PC-3 (cell line): Measurements from ENCODE around the gene CHRNB4. TPM values are rescaled to one million over a fixed set of nuclear protein-coding genes. Genes with fewer than 3 reads are reported as not detected.

ENCODE experiments used
- ATAC-seq: fragments of 200-7000 bp; cut with Tn5 transposase; 2 replicates; pipeline ENCODE4 v1.9.1; 2020; ENCODE audit warnings: mild to moderate bottlenecking, moderate library complexity
- BruUV-seq: library from RNA; stranded (reverse); fragments of 400-500 nt; replicated peaks from 2 replicates; lab custom pipeline; 2021; lab: Mats Ljungman, UMichigan
- CTCF ChIA-PET: fragments of 300-600 bp; sonication (Branson Sonifier 250); formaldehyde crosslinking; loops from one replicate; lab custom pipeline; 2022; ENCODE audit warnings: antibody characterized with exemption; lab: Charles Lee
- POLR2A ChIA-PET: fragments of 300-600 bp; sonication (Branson Sonifier 250); formaldehyde crosslinking; loops from one replicate; lab custom pipeline; 2022; ENCODE audit warnings: antibody characterized with exemption; ENCODE audit not compliant: unreplicated experiment; lab: Charles Lee
- DNase-seq: peaks from one replicate; pipeline ENCODE4 v3.0.0-alpha.2; 2015
- H2AFZ ChIP-seq: fragments of 300-600 bp; sonication (generic); 2 replicates; pipeline ENCODE4 v1.6.0; 2016; ENCODE audit warnings: antibody characterized with exemption, low read length
- H3F3A ChIP-seq: fragments of 300-600 bp; sonication (generic); one replicate; pipeline ENCODE4 v1.6.0; 2017; ENCODE audit warnings: antibody characterized with exemption, low read length, control low read depth, mild to moderate bottlenecking; ENCODE audit not compliant: unreplicated experiment
- H3K27ac ChIP-seq: fragments of 300-600 bp; sonication (generic); 2 replicates; pipeline ENCODE4 v1.5.1; 2016; ENCODE audit warnings: mild to moderate bottlenecking, low read length
- H3K27me3 ChIP-seq: fragments of 300-600 bp; sonication (generic); 2 replicates; pipeline ENCODE4 v1.6.1; 2016; ENCODE audit warnings: low read length, mixed read lengths
- H3K36me3 ChIP-seq: fragments of 300-600 bp; sonication (generic); 2 replicates; pipeline ENCODE4 v1.6.1; 2016; ENCODE audit warnings: low read depth, mixed run types, low read length, mixed read lengths
- H3K4me1 ChIP-seq: fragments of 300-600 bp; sonication (generic); 2 replicates; pipeline ENCODE4 v1.5.1; 2016; ENCODE audit warnings: low read length; ENCODE audit not compliant: insufficient read depth
- H3K4me2 ChIP-seq: fragments of 300-600 bp; sonication (generic); 2 replicates; pipeline ENCODE4 v1.6.0; 2016; ENCODE audit warnings: low read length
- H3K4me3 ChIP-seq: fragments of 300-600 bp; sonication (generic); 2 replicates; pipeline ENCODE4 v1.5.1; 2016; ENCODE audit warnings: mild to moderate bottlenecking, low read length, mixed read lengths
- H3K79me2 ChIP-seq: fragments of 300-600 bp; sonication (generic); 2 replicates; pipeline ENCODE4 v1.6.1; 2017; ENCODE audit warnings: low read length, mixed read lengths
- H3K9ac ChIP-seq: fragments of 300-600 bp; sonication (generic); 2 replicates; pipeline ENCODE4 v1.6.0; 2016; ENCODE audit warnings: mild to moderate bottlenecking, low read length
- H3K9me2 ChIP-seq: fragments of 300-600 bp; sonication (generic); replicated peaks from 2 replicates; pipeline ENCODE4 v1.6.1; 2016; ENCODE audit warnings: mixed run types, low read length, mixed read lengths
- H3K9me3 ChIP-seq: fragments of 300-600 bp; sonication (generic); 2 replicates; pipeline ENCODE4 v1.6.1; 2016; ENCODE audit warnings: low read length, mixed read lengths
- H4K20me1 ChIP-seq: fragments of 300-600 bp; sonication (generic); 2 replicates; pipeline ENCODE4 v1.6.1; 2016; ENCODE audit warnings: low read length, mixed read lengths
- EZH2 ChIP-seq: fragments of 300-600 bp; sonication (generic); IDR thresholded peaks from one replicate; pipeline ENCODE4 v1.6.1; 2017; ENCODE audit warnings: antibody characterized with exemption, mild to moderate bottlenecking, low read length; ENCODE audit not compliant: unreplicated experiment
- EZH2phosphoT487 ChIP-seq: fragments of 300-600 bp; sonication (generic); IDR thresholded peaks from 2 replicates; pipeline ENCODE4 v1.6.1; 2018; ENCODE audit warnings: mild to moderate bottlenecking, antibody characterized with exemption, low read length, borderline replicate concordance
- intact Hi-C: fragments of 100-400 bp; cut with micrococcal nuclease; formaldehyde crosslinking; loops from 2 replicates; pipeline ENCODE4 v1.9.0; 2023
- total RNA-seq: library from RNA; depleted of rRNA; stranded (reverse); fragments of >200 nt; gene quantifications from 2 replicates; pipeline ENCODE4 v1.2.3, GENCODE V29; 2014
- TF ChIP-seq, protein P1 (sequence below): fragments of 300-600 bp; sonication (generic); conservative IDR thresholded peaks from 2 replicates; pipeline ENCODE4 v1.5.1; 2017; ENCODE audit warnings: antibody characterized with exemption, low read depth, mild to moderate bottlenecking, low read length

CHRNB4 gene
- total RNA-seq, 1 experiment from 2014 or later, result not detected

DNA sequence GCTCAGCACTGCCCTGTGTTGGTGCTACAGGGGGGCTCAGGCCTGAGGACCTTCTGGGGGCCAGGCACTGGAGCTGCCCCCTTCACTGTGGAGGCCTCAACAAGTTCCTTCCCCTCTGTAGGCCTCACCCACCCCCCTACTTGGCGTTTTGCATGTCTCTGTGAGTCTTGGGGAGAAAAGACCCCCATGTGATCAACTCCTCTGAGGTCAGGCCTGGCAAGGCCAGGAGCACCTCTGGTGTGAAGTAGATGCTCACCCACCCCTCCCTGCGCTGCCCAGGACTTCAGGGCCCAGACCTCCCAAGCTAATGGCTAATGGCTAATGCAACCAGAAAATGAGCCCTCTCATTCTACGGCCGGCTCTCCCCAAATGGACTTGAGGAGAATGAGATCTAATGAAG is 34.2 kb upstream of the CHRNB4 start:
- Histone ChIP-seq H3K4me1 (no peaks in the 10 kb centered on the region), H3K4me3 (no peak overlapping the region), H3K27me3 (no peaks in the 10 kb centered on the region), H3K9ac (no peak overlapping the region), H3K79me2 (no peaks in the 10 kb centered on the region), H3K4me2 (no peak overlapping the region), H3F3A (no peaks in the 10 kb centered on the region), H3K9me2 (no peaks in the 10 kb centered on the region), H2AFZ (no peak overlapping the region), H3K27ac (no peak overlapping the region), H3K9me3 (no peaks in the 10 kb centered on the region), H3K36me3 (no peaks in the 10 kb centered on the region), H4K20me1 (no peaks in the 10 kb centered on the region)
- TF ChIP-seq EZH2phosphoT487 (no peak), EZH2 (no peak)
- TF ChIP-seq, protein P1, sequence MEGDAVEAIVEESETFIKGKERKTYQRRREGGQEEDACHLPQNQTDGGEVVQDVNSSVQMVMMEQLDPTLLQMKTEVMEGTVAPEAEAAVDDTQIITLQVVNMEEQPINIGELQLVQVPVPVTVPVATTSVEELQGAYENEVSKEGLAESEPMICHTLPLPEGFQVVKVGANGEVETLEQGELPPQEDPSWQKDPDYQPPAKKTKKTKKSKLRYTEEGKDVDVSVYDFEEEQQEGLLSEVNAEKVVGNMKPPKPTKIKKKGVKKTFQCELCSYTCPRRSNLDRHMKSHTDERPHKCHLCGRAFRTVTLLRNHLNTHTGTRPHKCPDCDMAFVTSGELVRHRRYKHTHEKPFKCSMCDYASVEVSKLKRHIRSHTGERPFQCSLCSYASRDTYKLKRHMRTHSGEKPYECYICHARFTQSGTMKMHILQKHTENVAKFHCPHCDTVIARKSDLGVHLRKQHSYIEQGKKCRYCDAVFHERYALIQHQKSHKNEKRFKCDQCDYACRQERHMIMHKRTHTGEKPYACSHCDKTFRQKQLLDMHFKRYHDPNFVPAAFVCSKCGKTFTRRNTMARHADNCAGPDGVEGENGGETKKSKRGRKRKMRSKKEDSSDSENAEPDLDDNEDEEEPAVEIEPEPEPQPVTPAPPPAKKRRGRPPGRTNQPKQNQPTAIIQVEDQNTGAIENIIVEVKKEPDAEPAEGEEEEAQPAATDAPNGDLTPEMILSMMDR, result no peak
- DNase-seq (no peak), ATAC-seq (no peak)
- no TSS peak for BruUV-seq
- ChIA-PET POLR2A (no interaction called here), CTCF (no interaction called here)
- intact Hi-C loops, result no loop called here

DNA sequence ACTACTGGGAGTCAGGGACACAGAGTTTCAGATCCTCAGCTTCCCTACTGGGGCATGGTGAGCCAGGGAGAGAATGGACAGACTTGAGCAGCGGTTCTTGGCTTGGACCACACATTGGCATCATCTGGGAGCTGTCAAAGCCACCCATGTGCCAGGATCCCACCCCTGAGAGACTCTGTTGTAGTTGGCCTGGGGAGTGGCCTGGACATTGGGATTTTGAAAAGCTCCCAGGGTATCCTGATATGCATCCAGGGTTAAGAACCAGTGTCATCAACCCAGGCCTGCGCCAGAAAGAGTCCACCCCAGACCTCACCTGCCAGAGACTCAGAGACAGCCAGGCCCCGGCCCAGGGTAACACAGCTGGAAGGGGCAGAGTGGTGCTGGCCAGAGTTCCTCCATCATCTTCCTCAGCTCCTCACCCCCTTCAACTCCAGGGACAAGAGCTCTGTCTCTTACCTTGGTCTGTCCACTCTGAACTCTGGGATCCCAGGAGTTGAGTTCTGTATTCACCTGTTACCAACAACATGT is 33.0 kb upstream of the CHRNB4 start:
- no peaks in the 10 kb centered on the region for H3K9me2 ChIP-seq
- ChIA-PET POLR2A (no interaction called here), CTCF (no interaction called here)
- H3K27ac ChIP-seq, result no peak overlapping the region
- no peak for TF ChIP-seq EZH2
- TF ChIP-seq, protein P1, result no peak
- no peak for TF ChIP-seq EZH2phosphoT487
- DNase-seq, result no peak
- H3K9ac ChIP-seq, result no peak overlapping the region
- H3K36me3 ChIP-seq, result no peaks in the 10 kb centered on the region
- BruUV-seq, result no TSS peak
- H4K20me1 ChIP-seq, result no peaks in the 10 kb centered on the region
- no peaks in the 10 kb centered on the region for H3K27me3 ChIP-seq
- no peak overlapping the region for H2AFZ ChIP-seq
- H3K4me3 ChIP-seq, result no peak overlapping the region
- intact Hi-C loops, result no loop called here
- H3K79me2 ChIP-seq, result no peaks in the 10 kb centered on the region
- H3F3A ChIP-seq, result no peaks in the 10 kb centered on the region
- no peak for ATAC-seq
- H3K9me3 ChIP-seq, result no peaks in the 10 kb centered on the region
- H3K4me1 ChIP-seq, result no peaks in the 10 kb centered on the region
- no peak overlapping the region for H3K4me2 ChIP-seq

DNA sequence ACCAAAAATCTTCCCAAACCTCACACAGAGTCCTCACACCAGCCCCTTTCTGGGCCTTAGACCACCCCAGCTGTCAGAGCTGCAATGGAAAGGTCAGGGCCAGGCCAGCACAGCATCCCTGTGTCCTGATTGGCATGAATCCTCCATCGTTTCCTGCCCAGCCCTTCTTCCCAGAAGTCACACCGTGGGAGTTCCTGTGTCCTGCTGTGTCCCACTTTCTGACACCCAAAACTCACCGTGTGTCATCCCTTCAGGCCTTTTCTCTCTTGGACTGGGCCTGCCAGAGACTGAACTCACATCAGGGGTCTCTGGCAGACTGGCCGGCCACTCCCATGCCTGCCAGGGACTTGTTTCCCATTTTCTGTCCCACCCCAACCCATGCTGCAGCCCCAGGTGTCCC is 32.5 kb upstream of the CHRNB4 start:
- Histone ChIP-seq H3K27ac (no peak overlapping the region), H3K9me2 (no peaks in the 10 kb centered on the region), H3K27me3 (no peaks in the 10 kb centered on the region), H3K36me3 (no peaks in the 10 kb centered on the region), H4K20me1 (no peaks in the 10 kb centered on the region), H3K4me3 (no peak overlapping the region), H2AFZ (no peak overlapping the region), H3K9ac (no peak overlapping the region), H3K4me1 (no peaks in the 10 kb centered on the region), H3K4me2 (no peak overlapping the region), H3K79me2 (no peaks in the 10 kb centered on the region), H3K9me3 (no peaks in the 10 kb centered on the region), H3F3A (no peaks in the 10 kb centered on the region)
- ATAC-seq (no peak), DNase-seq (no peak)
- ChIA-PET CTCF (no interaction called here), POLR2A (no interaction called here)
- intact Hi-C loops, result no loop called here
- BruUV-seq, result no TSS peak
- TF ChIP-seq EZH2phosphoT487 (no peak), EZH2 (no peak)
- TF ChIP-seq, protein P1, result no peak
